HG03354 (cell line): ENCODE measurements around the gene ATXN7L1.

Experiments used
- ATAC-seq: cut with Tn5 transposase; IDR thresholded peaks from one replicate; pipeline ENCODE4 v1.9.1; 2021; ENCODE audit warnings: mild to moderate bottlenecking; ENCODE audit not compliant: unreplicated experiment, poor library complexity, severe bottlenecking

ATXN7L1 gene

GRCh38 chr7:105639667-105640493 is 236.5 kb downstream of the ATXN7L1 start:
- no peak for ATAC-seq

- ATAC-seq = no peak
Observed at GRCh38 chr7:105638902-105639495, 237.4 kb downstream of the ATXN7L1 start.

DNA sequence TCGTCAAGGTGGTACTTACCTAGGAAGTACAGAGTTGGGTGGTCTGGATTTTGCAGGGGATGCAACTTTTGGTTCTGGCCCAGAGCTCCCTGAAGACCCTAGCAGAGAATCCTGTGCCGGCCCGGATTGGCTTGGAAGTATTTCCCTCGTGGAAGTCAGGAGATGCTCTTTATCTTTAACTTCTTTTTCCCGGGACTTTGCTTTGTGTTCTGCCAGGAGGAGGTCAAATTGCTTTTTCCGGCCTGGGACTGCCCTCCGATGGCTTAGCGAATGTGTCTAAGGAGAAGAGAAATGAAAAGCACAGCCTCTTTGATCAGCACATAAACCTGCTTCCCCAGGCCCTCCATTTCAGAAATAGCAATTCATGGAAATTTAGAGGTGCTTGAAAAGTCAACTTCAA is 238.1 kb downstream of the ATXN7L1 start:
- ATAC-seq = no peak

DNA sequence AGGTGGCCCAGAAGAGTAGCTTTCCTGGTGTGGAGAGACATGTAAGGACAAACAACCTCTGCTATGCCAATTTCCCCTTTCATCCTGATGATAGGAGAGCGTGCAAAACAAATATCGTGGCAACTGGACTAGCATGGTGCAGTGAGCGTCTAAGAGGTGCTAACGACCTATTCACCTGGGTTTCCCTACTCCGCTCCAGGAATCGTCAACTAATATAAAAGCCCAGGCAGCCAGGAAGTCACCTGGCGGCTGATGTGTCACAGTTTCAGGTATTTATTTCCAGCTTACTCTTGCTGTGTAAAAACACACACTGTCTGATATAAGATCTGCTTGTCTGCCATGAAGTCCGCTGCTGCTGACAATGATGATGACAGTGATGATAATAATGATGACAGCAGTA is 238.6 kb downstream of the ATXN7L1 start:
- no peak for ATAC-seq

DNA sequence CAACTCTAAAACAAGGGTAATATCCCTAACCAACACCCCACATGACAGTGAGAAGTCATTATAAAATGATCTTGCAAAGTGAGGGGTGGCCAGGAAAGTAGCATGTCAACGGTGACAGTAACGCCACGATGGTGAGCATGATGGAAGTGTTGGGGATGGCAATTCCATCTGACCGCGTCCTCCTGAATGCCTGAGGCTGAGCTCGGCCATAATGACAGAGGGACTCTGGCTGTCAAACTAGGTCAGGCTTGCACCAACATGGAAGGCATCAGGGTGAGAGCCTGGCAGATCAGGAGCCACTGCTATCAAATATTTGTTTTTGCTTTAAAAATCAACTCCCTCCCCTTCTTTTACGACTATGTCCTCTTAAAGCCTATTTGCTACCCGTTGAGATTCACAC is 239.4 kb downstream of the ATXN7L1 start:
- ATAC-seq = no peak

- no peak for ATAC-seq
Observed at GRCh38 chr7:105635197-105635596, 241.2 kb downstream of the ATXN7L1 start.

DNA sequence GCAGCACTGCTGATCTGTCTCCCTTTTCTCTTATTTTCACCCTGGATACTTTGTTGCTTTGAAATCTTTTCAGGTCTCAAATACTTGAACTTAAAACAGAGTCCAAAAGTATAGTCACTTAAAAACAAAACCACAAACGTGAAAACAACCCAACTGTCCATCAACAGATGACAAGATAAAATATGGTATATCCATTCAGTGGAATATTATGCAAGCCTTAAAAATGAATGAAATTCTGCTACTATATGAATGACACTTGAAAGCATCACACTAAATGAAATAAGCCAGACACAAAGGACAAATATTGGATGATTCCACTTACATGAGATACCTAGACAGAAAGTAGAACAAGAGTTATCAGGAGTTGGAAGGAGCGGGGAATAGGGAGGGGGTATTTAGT is 250.4 kb downstream of the ATXN7L1 start:
- no peak for ATAC-seq

DNA sequence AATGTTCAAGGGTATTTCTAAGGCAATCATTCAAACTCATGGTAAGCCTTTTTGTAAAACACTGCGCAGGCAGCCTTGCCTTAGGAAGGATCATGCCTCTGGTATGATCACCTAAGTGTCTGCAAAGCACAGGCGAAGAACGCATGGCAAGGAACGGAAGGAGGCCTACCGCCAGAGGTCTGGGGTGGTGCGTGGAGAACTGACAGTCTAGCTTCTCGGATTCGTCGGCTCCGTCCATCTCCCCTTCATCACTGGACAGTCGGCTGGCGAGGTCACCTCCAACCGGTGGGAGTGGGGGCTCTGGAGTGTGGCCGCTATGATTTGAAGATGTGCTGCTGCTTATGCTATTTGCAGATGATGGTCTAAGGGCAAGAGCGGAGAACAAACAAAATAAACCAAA is 252.5 kb downstream of the ATXN7L1 start:
- ATAC-seq = no peak

GRCh38 chr7:105623378-105623777 is 253.0 kb downstream of the ATXN7L1 start:
- no peak for ATAC-seq

DNA sequence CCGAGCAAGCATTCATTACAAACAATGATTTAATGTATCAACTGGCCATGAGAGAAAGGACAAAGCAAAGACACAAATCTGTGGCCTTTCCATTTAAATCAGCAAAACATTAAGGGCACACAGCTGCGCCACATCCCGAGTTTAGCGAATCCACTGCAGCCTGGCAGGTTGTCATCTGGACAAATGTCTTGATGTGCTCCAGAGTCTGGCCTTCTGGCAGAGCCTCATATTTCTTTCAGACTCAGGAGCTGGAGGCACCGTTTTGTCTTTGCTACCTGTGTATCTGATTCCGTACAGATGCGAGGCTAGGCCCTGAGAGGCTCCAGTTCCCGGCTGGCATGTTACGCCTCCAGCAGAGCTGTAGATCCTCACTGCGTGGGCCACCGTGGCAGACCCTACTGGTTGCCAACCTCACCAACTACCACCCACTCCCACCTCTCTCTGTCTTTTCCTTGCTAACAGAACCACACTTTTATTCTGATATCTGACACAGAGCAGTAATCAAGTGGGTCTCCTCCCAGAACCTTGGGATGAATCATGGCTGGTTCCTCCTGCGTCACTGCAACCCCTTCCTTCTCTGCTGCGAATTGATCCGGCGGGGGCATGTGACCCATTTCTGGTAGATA is 254.2 kb downstream of the ATXN7L1 start:
- ATAC-seq = no peak

DNA sequence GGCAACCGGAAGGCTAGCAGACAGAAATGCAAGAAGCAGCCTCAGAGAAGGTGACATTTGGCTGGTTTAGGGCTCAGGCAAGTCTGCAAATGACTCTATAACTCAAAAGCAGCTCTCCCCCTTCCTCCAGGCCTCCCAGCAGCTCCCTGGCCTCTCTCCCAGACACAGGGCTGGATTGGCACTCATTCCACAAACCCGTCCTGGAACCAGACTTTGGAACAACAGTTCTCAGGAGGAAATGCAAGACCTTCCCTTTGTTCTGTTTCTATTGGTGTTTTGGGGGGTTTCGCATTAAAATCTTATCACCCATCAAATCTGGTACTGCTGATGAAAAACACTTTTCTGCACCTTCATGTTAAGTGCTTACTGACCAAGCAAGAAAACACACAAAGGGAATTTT is 254.8 kb downstream of the ATXN7L1 start:
- no peak for ATAC-seq

GRCh38 chr7:105621176-105621575 is 255.2 kb downstream of the ATXN7L1 start:
- ATAC-seq = no peak

DNA sequence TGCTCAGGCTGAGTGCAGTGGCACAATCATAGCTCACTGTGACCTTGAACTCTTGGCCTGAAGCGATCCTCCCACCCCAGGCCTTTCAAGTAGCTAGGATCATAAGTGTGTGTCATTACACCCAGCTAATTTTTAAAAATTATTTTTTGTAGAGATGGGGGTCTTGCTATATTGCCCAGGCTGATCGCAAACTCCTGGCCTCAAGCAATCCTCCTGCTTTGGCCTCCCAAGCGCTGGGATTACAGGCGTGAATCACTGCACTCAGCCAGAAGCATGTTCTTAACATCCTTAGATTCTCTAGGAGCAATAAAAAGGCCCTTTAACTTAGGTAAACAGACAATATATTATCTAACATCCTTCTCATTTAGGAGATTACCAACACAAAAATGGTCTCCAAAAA is 256.8 kb downstream of the ATXN7L1 start:
- ATAC-seq = no peak

DNA sequence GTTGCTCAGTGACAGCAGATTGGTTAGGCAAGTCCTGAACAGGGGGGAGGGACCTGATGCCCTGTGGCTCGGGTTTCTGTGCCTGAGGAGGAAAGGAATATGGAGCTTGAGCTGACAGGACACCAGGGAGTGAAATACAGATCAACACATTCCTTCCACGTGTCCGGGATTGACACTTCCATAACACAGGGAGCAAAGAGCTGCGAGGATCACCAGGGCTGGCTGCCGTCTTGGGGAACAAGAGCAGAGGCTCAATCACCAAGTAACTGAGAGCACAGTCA is 258.4 kb downstream of the ATXN7L1 start:
- no peak for ATAC-seq

DNA sequence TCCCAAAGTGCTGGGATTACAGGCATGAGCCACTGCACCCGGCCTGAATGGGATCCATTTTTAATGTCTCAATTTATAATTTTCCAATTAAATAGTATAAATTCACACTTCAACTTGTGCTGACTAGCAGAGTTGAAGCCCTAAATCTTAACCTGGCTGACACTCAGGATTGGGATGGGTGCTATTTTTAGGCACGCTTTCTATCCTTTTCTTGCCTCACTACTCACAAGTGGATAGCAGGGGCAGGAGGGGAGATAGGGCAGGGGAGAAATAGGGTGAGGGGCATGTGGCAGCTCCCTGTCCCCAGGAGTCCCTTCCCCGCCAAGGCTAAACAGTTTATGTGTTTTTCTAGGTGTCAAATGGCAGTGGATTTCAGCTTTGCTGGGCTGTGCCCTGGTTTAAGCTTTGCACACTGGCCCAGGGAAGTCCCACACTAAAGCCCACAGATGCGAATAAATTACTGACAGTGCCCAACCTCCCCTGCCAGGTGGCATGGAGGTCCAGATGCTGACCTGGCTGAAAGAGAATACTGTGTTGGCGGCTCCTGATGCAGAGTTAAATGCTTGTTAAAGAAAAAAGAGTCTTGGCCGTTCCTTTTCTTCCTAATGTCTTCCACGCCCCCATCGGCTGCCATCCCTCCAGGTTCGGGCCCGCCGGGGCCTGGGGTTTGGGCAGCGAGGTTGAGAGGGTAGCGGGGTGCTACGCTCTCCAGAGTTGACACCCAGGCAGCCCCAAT is 259.0 kb downstream of the ATXN7L1 start:
- no peak for ATAC-seq

GRCh38 chr7:105614341-105614840 is 262.0 kb downstream of the ATXN7L1 start:
- ATAC-seq = no peak

GRCh38 chr7:105613611-105614330 is 262.6 kb downstream of the ATXN7L1 start:
- ATAC-seq = no peak

DNA sequence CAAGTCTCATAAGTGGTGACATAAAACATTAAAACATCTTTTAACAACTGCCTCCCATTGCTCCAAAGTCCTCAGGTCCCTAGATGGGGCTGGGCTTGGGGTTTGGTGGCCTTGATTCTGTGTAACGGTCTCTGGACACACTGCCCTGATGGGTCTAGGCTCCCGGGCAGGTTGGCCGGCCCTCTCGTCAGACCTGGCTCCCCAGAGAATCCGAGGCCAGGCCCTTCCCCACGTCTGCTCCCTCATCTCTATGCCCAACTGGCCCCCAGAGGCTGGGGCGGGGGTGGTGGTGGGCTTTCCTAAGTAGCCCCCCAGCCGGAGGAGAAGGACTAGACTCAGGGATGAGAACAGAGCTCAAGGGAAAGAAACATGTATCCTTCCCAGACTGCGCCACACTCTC is 263.6 kb downstream of the ATXN7L1 start:
- no peak for ATAC-seq

DNA sequence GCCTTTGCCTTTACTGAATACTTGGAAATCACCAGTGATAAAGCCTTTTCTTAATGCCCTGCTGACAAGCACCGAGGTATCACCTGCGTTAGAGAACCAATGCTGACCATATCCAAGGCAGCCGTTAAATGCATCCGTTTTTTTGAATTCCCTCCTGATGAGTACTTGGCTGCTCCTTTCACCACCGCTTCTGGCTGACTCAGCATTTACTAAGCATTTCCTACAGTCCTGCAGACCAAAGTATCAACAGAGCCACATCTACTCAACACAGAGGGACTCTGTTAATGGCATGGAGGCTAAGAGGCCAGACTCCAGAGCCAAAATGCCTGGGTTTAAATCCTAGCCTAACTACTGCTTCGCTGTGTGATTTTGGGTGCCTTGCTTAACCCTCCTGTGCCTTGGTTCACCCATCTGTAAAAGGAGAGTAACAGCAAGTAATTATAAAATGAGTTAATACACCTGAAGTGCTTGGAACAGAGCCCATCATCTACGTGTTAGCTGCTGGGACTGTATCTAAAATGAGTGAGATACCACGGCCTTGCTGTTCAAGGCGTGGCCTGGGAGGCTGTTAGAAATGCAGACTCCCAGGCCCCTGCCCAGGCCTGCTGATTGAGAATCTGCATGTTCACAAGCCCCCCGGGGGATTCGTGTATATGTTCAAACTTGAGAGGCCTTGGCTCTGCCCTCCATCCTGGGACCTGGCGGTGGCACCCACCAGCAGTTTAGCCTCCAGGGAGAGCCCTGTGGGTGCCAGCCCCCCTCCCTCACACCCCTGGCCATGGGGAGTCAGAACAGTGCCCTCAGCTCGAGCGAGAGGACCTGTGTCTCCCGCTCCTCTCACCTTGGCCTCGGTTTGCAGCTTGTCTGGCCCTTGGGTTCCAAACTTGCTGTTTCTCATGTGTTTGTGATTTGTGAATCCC is 264.3 kb downstream of the ATXN7L1 start:
- ATAC-seq = no peak
